B cell (primary cell): ENCODE results near the gene SEZ6L. TPM values are rescaled to one million over a fixed set of nuclear protein-coding genes. Genes with fewer than 3 reads are reported as not detected.

Experiments used
- ATAC-seq: fragments of 200-7000 bp; cut with Tn5 transposase; one replicate; pipeline ENCODE4 v1.10.0; 2021; ENCODE audit warnings: low read depth, mild to moderate bottlenecking, moderate number of reproducible peaks, moderate library complexity
- CTCF ChIA-PET: fragments of 350-600 bp; sonication (Branson Sonifier 250); formaldehyde crosslinking; loops from one replicate; lab custom pipeline; 2021; ENCODE audit warnings: antibody characterized with exemption, inconsistent platforms; lab: Charles Lee
- POLR2A ChIA-PET: fragments of 350-600 bp; sonication (Branson Sonifier 250); formaldehyde crosslinking; loops from one replicate; lab custom pipeline; 2021; ENCODE audit warnings: antibody characterized with exemption; lab: Charles Lee
- DNase-seq: peaks from one replicate; pipeline ENCODE4 v3.0.0; 2013
- H2AFZ ChIP-seq: 2 replicates; pipeline ENCODE4 v1.6.1; 2012; ENCODE audit warnings: mild to moderate bottlenecking, low read depth, low read length; ENCODE audit not compliant: insufficient read depth, poor library complexity, severe bottlenecking
- H3K27ac ChIP-seq, 2 donors: 1 replicate in 1 of 2; 2 replicates in 1 of 2; pipeline ENCODE4 v1.5.1; 2012 to 2013; ENCODE audit warnings: low read length in 2 of 2, mild to moderate bottlenecking in 2 of 2, moderate library complexity in 1 of 2
- H3K27me3 ChIP-seq, 4 experiments: fragments of 200-600 bp in 1 of 4; sonication (generic) in 1 of 4; replicated peaks in 1 of 4; 1 replicate in 2 of 4; 2 replicates in 2 of 4; pipeline versions ENCODE4 v1.6.1 to v1.7.0; 2013 to 2016; ENCODE audit warnings: low read length in 3 of 4, mild to moderate bottlenecking in 2 of 4, mixed read lengths in 1 of 4, moderate library complexity in 1 of 4; ENCODE audit not compliant: insufficient read depth in 4 of 4, control insufficient read depth in 3 of 4; ENCODE audit errors: control extremely low read depth in 1 of 4
- H3K36me3 ChIP-seq, 2 experiments: replicated peaks in 1 of 2; 1 replicate in 1 of 2; 2 replicates in 1 of 2; pipeline versions ENCODE4 v1.6.1 to v1.7.1; 2013; ENCODE audit warnings: low read length in 1 of 2; ENCODE audit not compliant: insufficient read depth in 2 of 2, control insufficient read depth in 1 of 2; ENCODE audit errors: control extremely low read depth in 1 of 2, extremely low read depth in 1 of 2
- H3K4me1 ChIP-seq, 2 donors: fragments of 200-600 bp in 1 of 2; sonication (generic) in 1 of 2; 1 replicate in 1 of 2; 2 replicates in 1 of 2; pipeline versions ENCODE4 v1.5.1 to v1.6.1; 2013 to 2017; ENCODE audit warnings: low read length in 2 of 2; ENCODE audit not compliant: control insufficient read depth in 2 of 2, insufficient read depth in 2 of 2
- H3K4me2 ChIP-seq: replicated peaks from 2 replicates; pipeline ENCODE3; 2012; ENCODE audit warnings: mild to moderate bottlenecking, low read depth, low read length; ENCODE audit not compliant: poor library complexity, severe bottlenecking
- H3K4me3 ChIP-seq, 5 experiments: fragments of 200-600 bp in 1 of 5; sonication (generic) in 1 of 5; 1 replicate in 3 of 5; 2 replicates in 2 of 5; pipeline versions ENCODE4 v1.5.1 to v1.7.0; 2011 to 2016; ENCODE audit warnings: low read length in 4 of 5, mild to moderate bottlenecking in 4 of 5, low read depth in 2 of 5, control low read depth in 1 of 5, moderate library complexity in 1 of 5; ENCODE audit not compliant: insufficient read depth in 1 of 5; ENCODE audit errors: control extremely low read depth in 1 of 5, extremely low read depth in 1 of 5
- H3K79me2 ChIP-seq: fragments of 200-600 bp; sonication (generic); one replicate; pipeline ENCODE4 v1.6.0; 2016; ENCODE audit warnings: low read length; ENCODE audit not compliant: control insufficient read depth, insufficient read depth
- H3K9ac ChIP-seq: fragments of 200-600 bp; sonication (generic); 2 replicates; pipeline ENCODE4 v1.6.1; 2017; ENCODE audit warnings: mild to moderate bottlenecking, low read length, moderate library complexity
- H3K9me3 ChIP-seq, 3 donors: one replicate each; pipeline versions ENCODE4 v1.6.1 to v1.7.1; 2013; ENCODE audit warnings: low read length in 2 of 3; ENCODE audit not compliant: control insufficient read depth in 2 of 3, insufficient read depth in 1 of 3; ENCODE audit errors: control extremely low read depth in 1 of 3
- H4K20me1 ChIP-seq: 2 replicates; pipeline ENCODE4 v1.6.0; 2012; ENCODE audit warnings: mild to moderate bottlenecking, low read length; ENCODE audit not compliant: insufficient read depth, control insufficient read depth, poor library complexity, severe bottlenecking
- H3K27ac Mint-ChIP-seq: one replicate; pipeline ENCODE4 v1.8.0; 2021; ENCODE audit warnings: mixed read lengths
- H3K27me3 Mint-ChIP-seq: one replicate; pipeline ENCODE4 v1.8.0; 2021; ENCODE audit warnings: mixed read lengths
- H3K4me1 Mint-ChIP-seq: one replicate; pipeline ENCODE4 v1.8.0; 2021; ENCODE audit warnings: mixed read lengths
- H3K4me3 Mint-ChIP-seq: one replicate; pipeline ENCODE4 v1.8.0; 2021; ENCODE audit warnings: mixed read lengths
- H3K9me3 Mint-ChIP-seq: one replicate; pipeline ENCODE4 v1.8.0; 2022; ENCODE audit warnings: mixed read lengths; ENCODE audit not compliant: insufficient read depth
- CTCF ChIP-seq: fragments of 200-600 bp; IDR thresholded peaks from one replicate; pipeline ENCODE4 v1.8.0; 2022; ENCODE audit warnings: antibody characterized with exemption, mild to moderate bottlenecking
- EZH2 ChIP-seq: IDR thresholded peaks from 2 replicates; pipeline ENCODE4 v1.6.1; 2012; ENCODE audit warnings: borderline replicate concordance, low read depth, mild to moderate bottlenecking, moderate library complexity, low read length; ENCODE audit not compliant: insufficient read depth, poor library complexity, severe bottlenecking
- WGBS: methylation state at CpG from one replicate; pipeline ENCODE4 v1.1.5; 2013; ENCODE audit warnings: missing lambda C conversion rate; ENCODE audit not compliant: insufficient coverage; 5-methylcytosine and 5-hydroxymethylcytosine counted together
- intact Hi-C: fragments of 100-400 bp; cut with micrococcal nuclease; formaldehyde crosslinking; loops from one replicate; pipeline ENCODE4 v1.10.0; 2022
- polyA plus RNA-seq: library from polyadenylated mRNA; depleted of rRNA; stranded (reverse); fragments of >200 nt; gene quantifications from 2 replicates; pipeline ENCODE4 v1.2.3, GENCODE V29; 2012
- total RNA-seq, 2 donors: library from RNA; stranded (reverse); fragments of 120-200 nt in 1 of 2; gene quantifications; 1 replicate in 1 of 2; 2 replicates in 1 of 2; pipeline versions ENCODE4 v1.2.3 to v1.2.4, GENCODE V29; 2013 to 2022

Gene SEZ6L
- total and polyA plus RNA-seq, 2 donors (not counting 1 experiment from before 2014, with no cell fraction given): 0.04 TPM; not detected in 1

- Histone ChIP-seq H3K4me3 (no peak overlapping the region), H3K27ac (no peak overlapping the region), H4K20me1 (no peaks in the 10 kb centered on the region), H2AFZ (no peak overlapping the region), H3K9ac (no peak overlapping the region), H3K27me3 (peaks cover 0 to 12% (median 6%) of the 10 kb centered on the region in 4 experiments), H3K4me1 (no peaks in the 10 kb centered on the region), H3K79me2 (no peaks in the 10 kb centered on the region), H3K36me3 (no peaks in the 10 kb centered on the region), H3K4me2 (no peak overlapping the region), H3K9me3 (no peaks in the 10 kb centered on the region)
- Mint-ChIP-seq H3K9me3 (no peaks in the 10 kb centered on the region), H3K4me1 (no peaks in the 10 kb centered on the region), H3K27ac (no peak overlapping the region), H3K4me3 (no peak overlapping the region), H3K27me3 (peaks cover 45% of the 10 kb centered on the region)
- no peak for TF ChIP-seq EZH2
- TF ChIP-seq CTCF: no peak
- ChIA-PET POLR2A (no interaction called here), CTCF (interaction anchor here (0.7 kb wide), 1 partner anchor 21 kb away, joined by 3 read pairs; no protein-coding TSS in a partner anchor)
- 90% methylated on average over 10 of the region's 13 CpGs for WGBS
- ATAC-seq (no peak), DNase-seq (no peak)
- intact Hi-C loops: no loop called here
Measured at GRCh38 chr22:26310616-26311015, 141.4 kb downstream of the SEZ6L start.

- H3K79me2 ChIP-seq: no peaks in the 10 kb centered on the region
- no peaks in the 10 kb centered on the region for H3K4me1 ChIP-seq
- TF ChIP-seq CTCF (no peak), EZH2 (no peak)
- DNase-seq (no peak), ATAC-seq (no peak)
- ChIA-PET CTCF (no interaction called here), POLR2A (no interaction called here)
- no peaks in the 10 kb centered on the region for H4K20me1 ChIP-seq
- no peaks in the 10 kb centered on the region for H3K4me1 Mint-ChIP-seq
- H3K36me3 ChIP-seq: no peaks in the 10 kb centered on the region
- no peak overlapping the region for H3K4me3 Mint-ChIP-seq
- H3K27me3 Mint-ChIP-seq: peaks cover 49% of the 10 kb centered on the region
- H3K27me3 ChIP-seq: peaks cover 0 to 8% (median under 1%) of the 10 kb centered on the region in 4 experiments
- H3K4me3 ChIP-seq: no peak overlapping the region
- no peak overlapping the region for H3K27ac Mint-ChIP-seq
- no peak overlapping the region for H3K27ac ChIP-seq
- intact Hi-C loops: no loop called here
- 81% methylated on average over 7 of the region's 7 CpGs for WGBS
- H3K4me2 ChIP-seq: no peak overlapping the region
- no peaks in the 10 kb centered on the region for H3K9me3 ChIP-seq
- H2AFZ ChIP-seq: no peak overlapping the region
- no peaks in the 10 kb centered on the region for H3K9me3 Mint-ChIP-seq
- no peak overlapping the region for H3K9ac ChIP-seq
Measured at GRCh38 chr22:26313291-26313690, 144.0 kb downstream of the SEZ6L start.
